ENCODE results near the gene SPATA1.

Gene SPATA1

GRCh38 chr1:84506002-84506728, at the start of gene SPATA1, which contains the start of gene GNG5:
Gene SPATA1, plus strand, starts transcription at chr1:84506386. Its CDS starts 9,974 bp downstream, at chr1:84516360.
Gene GNG5, minus strand, starts transcription at chr1:84506581. Its CDS starts 490 bp downstream, at chr1:84506091.
- no peaks in the 10 kb centered on the region for H3K36me3 ChIP-seq (ENCODE audit: insufficient read depth)
- no peaks in the 10 kb centered on the region for H4K20me1 ChIP-seq (ENCODE audit: insufficient read depth)
- peak within 1 kb of the TSS; percentile 81 for H2AFZ ChIP-seq (ENCODE audit: low read depth)
- peak within 1 kb of the TSS; percentile 65 for H3K9ac ChIP-seq
- H3K27ac ChIP-seq = peak within 1 kb of the TSS; percentile 64
- peaks cover 41% of the 10 kb centered on the region for H3K79me2 ChIP-seq (ENCODE audit: insufficient read depth, low read depth)
- peak within 1 kb of the TSS; percentile 78 for H3K4me2 ChIP-seq
- no peak within 1 kb of the TSS for H3K4me3 ChIP-seq (IDR thresholded peaks at IDR 0.05; ENCODE audit: insufficient read depth, low read depth, low read length)
- H3K27me3 ChIP-seq (ENCODE audit: insufficient read depth, low read depth) = no peaks in the 10 kb centered on the region
- peaks cover 39% of the 10 kb centered on the region for H3K4me1 ChIP-seq (ENCODE audit: low read depth, poor library complexity, severe bottlenecking)
- no peak for TF ChIP-seq CTCF (conservative IDR thresholded peaks at IDR 0.05; ENCODE audit: low read depth, low read length)

GRCh38 chr1:84462118-84462517, 44.1 kb upstream of the SPATA1 start:
- Histone ChIP-seq H2AFZ (ENCODE audit: low read depth) (no peak overlapping the region), H4K20me1 (ENCODE audit: insufficient read depth) (no peaks in the 10 kb centered on the region), H3K27ac (no peak overlapping the region), H3K4me2 (no peak overlapping the region), H3K79me2 (ENCODE audit: insufficient read depth, low read depth) (no peaks in the 10 kb centered on the region), H3K4me1 (ENCODE audit: low read depth, poor library complexity, severe bottlenecking) (no peaks in the 10 kb centered on the region), H3K9ac (no peak overlapping the region), H3K36me3 (ENCODE audit: insufficient read depth) (no peaks in the 10 kb centered on the region), H3K27me3 (ENCODE audit: insufficient read depth, low read depth) (no peaks in the 10 kb centered on the region), H3K4me3 (IDR thresholded peaks at IDR 0.05; ENCODE audit: insufficient read depth, low read depth, low read length) (no peak overlapping the region)
- TF ChIP-seq CTCF (conservative IDR thresholded peaks at IDR 0.05; ENCODE audit: low read depth, low read length) = no peak

- H3K27me3 ChIP-seq (ENCODE audit: insufficient read depth, low read depth) = no peaks in the 10 kb centered on the region
- H3K36me3 ChIP-seq (ENCODE audit: insufficient read depth) = no peaks in the 10 kb centered on the region
Observed at GRCh38 chr1:84467298-84467697, 38.9 kb upstream of the SPATA1 start.

GRCh38 chr1:84476225-84476624, 30.0 kb upstream of the SPATA1 start:
- H3K4me1 ChIP-seq (ENCODE audit: low read depth, poor library complexity, severe bottlenecking) = peaks cover 7% of the 10 kb centered on the region
- H4K20me1 ChIP-seq (ENCODE audit: insufficient read depth) = no peaks in the 10 kb centered on the region
- no peak overlapping the region for H3K4me3 ChIP-seq (IDR thresholded peaks at IDR 0.05; ENCODE audit: insufficient read depth, low read depth, low read length)
- no peaks in the 10 kb centered on the region for H3K36me3 ChIP-seq (ENCODE audit: insufficient read depth)
- no peak overlapping the region for H3K9ac ChIP-seq
- TF ChIP-seq CTCF (conservative IDR thresholded peaks at IDR 0.05; ENCODE audit: low read depth, low read length) = no peak
- H3K4me2 ChIP-seq = no peak overlapping the region
- no peak overlapping the region for H3K27ac ChIP-seq
- H3K79me2 ChIP-seq (ENCODE audit: insufficient read depth, low read depth) = peaks cover 16% of the 10 kb centered on the region; the same call in 1 of the 2 replicates
- no peaks in the 10 kb centered on the region for H3K27me3 ChIP-seq (ENCODE audit: insufficient read depth, low read depth)
- H2AFZ ChIP-seq (ENCODE audit: low read depth) = no peak overlapping the region

More at GRCh38 chr1:84467298-84467697, 38.9 kb upstream of the SPATA1 start:
- Histone ChIP-seq H3K4me2 (no peak overlapping the region), H3K9ac (no peak overlapping the region), H3K4me3 (IDR thresholded peaks at IDR 0.05; ENCODE audit: insufficient read depth, low read depth, low read length) (no peak overlapping the region), H3K27ac (no peak overlapping the region), H3K4me1 (ENCODE audit: low read depth, poor library complexity, severe bottlenecking) (no peaks in the 10 kb centered on the region), H3K79me2 (ENCODE audit: insufficient read depth, low read depth) (no peaks in the 10 kb centered on the region), H4K20me1 (ENCODE audit: insufficient read depth) (no peaks in the 10 kb centered on the region), H2AFZ (ENCODE audit: low read depth) (no peak overlapping the region)
- TF ChIP-seq CTCF (conservative IDR thresholded peaks at IDR 0.05; ENCODE audit: low read depth, low read length) = no peak

All from KMS-11 (cell line).